Colonic mucosa (tissue), 4 donors: Measurements from ENCODE around the gene PANX1. TPM values are rescaled to one million over a fixed set of nuclear protein-coding genes. Genes with fewer than 3 reads are reported as not detected.

Experiments used
- DNase-seq: peaks from one replicate; pipeline ENCODE4 v3.0.0-alpha.2; 2020
- H3K27ac ChIP-seq: fragments of 200-600 bp; one replicate; pipeline ENCODE4 v1.8.0; 2021
- H3K27me3 ChIP-seq: fragments of 200-600 bp; one replicate; pipeline ENCODE4 v1.8.0; 2021
- H3K36me3 ChIP-seq: fragments of 200-600 bp; one replicate; pipeline ENCODE4 v1.8.0; 2021
- H3K4me1 ChIP-seq: fragments of 200-600 bp; one replicate; pipeline ENCODE4 v1.8.0; 2021; ENCODE audit warnings: mild to moderate bottlenecking
- H3K4me3 ChIP-seq: fragments of 200-600 bp; one replicate; pipeline ENCODE4 v1.8.0; 2021
- H3K9ac ChIP-seq, 2 donors: one replicate each; pipeline ENCODE4 v1.7.0; 2013; ENCODE audit warnings: control low read depth in 2 of 2, low read depth in 2 of 2, low read length in 2 of 2
- H3K9me3 ChIP-seq: fragments of 200-600 bp; one replicate; pipeline ENCODE4 v1.8.0; 2021
- CTCF ChIP-seq: fragments of 200-600 bp; IDR thresholded peaks from one replicate; pipeline ENCODE4 v1.8.0; 2022; ENCODE audit warnings: antibody characterized with exemption, mild to moderate bottlenecking
- intact Hi-C: fragments of 100-400 bp; cut with DNase I; formaldehyde crosslinking; loops from one replicate; pipeline ENCODE4 v1.14.1; 2022
- total RNA-seq, 2 donors: library from RNA; stranded (reverse); fragmentation: NEBNext Ultra II Directional in 1 of 2; extraction: Animal tissue kit (Norgen Biotek cat#: 25700) in 1 of 2; gene quantifications; one replicate each; pipeline ENCODE4 v1.2.1, GENCODE V29; 2021
- donor health status: healthy.
- donor health status: DM: no; HTN: no; CAD: no.
- donor health status: DM: no; HTN: no; CAD: no.

PANX1 gene
- total RNA-seq, 2 donors from 2014 or later, result 7.8 to 11.1 TPM

- TF ChIP-seq CTCF, result no peak
- no peak for DNase-seq
- Histone ChIP-seq H3K4me1 (no peaks in the 10 kb centered on the region), H3K4me3 (no peak overlapping the region), H3K9me3 (no peaks in the 10 kb centered on the region), H3K27ac (no peak overlapping the region), H3K27me3 (no peaks in the 10 kb centered on the region), H3K9ac (no peak overlapping the region), H3K36me3 (no peaks in the 10 kb centered on the region)
- intact Hi-C loops, result no loop called here
Observed at GRCh38 chr11:94201004-94201465, 72.4 kb downstream of the PANX1 start.

- H3K4me1 ChIP-seq, result no peaks in the 10 kb centered on the region
- TF ChIP-seq CTCF, result no peak
- no peaks in the 10 kb centered on the region for H3K36me3 ChIP-seq
- no peak overlapping the region for H3K4me3 ChIP-seq
- no peak overlapping the region for H3K27ac ChIP-seq
- DNase-seq, result no peak
- no peaks in the 10 kb centered on the region for H3K9me3 ChIP-seq
- intact Hi-C loops, result no loop called here
- no peaks in the 10 kb centered on the region for H3K27me3 ChIP-seq
- H3K9ac ChIP-seq, result no peak overlapping the region
Observed at GRCh38 chr11:94203070-94203469, 74.4 kb downstream of the PANX1 start.

- Histone ChIP-seq H3K9ac (no peak overlapping the region), H3K36me3 (no peaks in the 10 kb centered on the region), H3K9me3 (no peaks in the 10 kb centered on the region), H3K4me3 (no peak overlapping the region), H3K4me1 (no peaks in the 10 kb centered on the region), H3K27ac (no peak overlapping the region), H3K27me3 (no peaks in the 10 kb centered on the region)
- no peak for TF ChIP-seq CTCF
- no peak for DNase-seq
- intact Hi-C loops, result no loop called here
Observed at GRCh38 chr11:94211261-94211830, 82.7 kb downstream of the PANX1 start.

GRCh38 chr11:94212898-94213297 lies 84.3 kb downstream of the PANX1 start:
- no peaks in the 10 kb centered on the region for H3K27me3 ChIP-seq
- no peak for DNase-seq
- no peaks in the 10 kb centered on the region for H3K36me3 ChIP-seq
- H3K9me3 ChIP-seq, result no peaks in the 10 kb centered on the region
- H3K4me1 ChIP-seq, result no peaks in the 10 kb centered on the region
- H3K9ac ChIP-seq, result no peak overlapping the region
- TF ChIP-seq CTCF, result no peak
- no peak overlapping the region for H3K27ac ChIP-seq
- intact Hi-C loops, result no loop called here
- H3K4me3 ChIP-seq, result no peak overlapping the region

GRCh38 chr11:94217705-94218104 lies 89.1 kb downstream of the PANX1 start:
- H3K27ac ChIP-seq, result no peak overlapping the region
- no peaks in the 10 kb centered on the region for H3K4me1 ChIP-seq
- no peak for TF ChIP-seq CTCF
- H3K36me3 ChIP-seq, result no peaks in the 10 kb centered on the region
- no peak overlapping the region for H3K9ac ChIP-seq
- intact Hi-C loops, result no loop called here
- H3K9me3 ChIP-seq, result no peaks in the 10 kb centered on the region
- H3K27me3 ChIP-seq, result no peaks in the 10 kb centered on the region
- H3K4me3 ChIP-seq, result no peak overlapping the region
- DNase-seq, result no peak
